Measurements from ENCODE around the gene C16orf78.

The C16orf78 gene

GRCh38 chr16:49431591-49432290, 58.1 kb downstream of the C16orf78 start:
- DNase-seq (ENCODE audit: low spot score): no peak

GRCh38 chr16:49434733-49435132, 61.1 kb downstream of the C16orf78 start:
- no peak for DNase-seq (ENCODE audit: low spot score)

- DNase-seq (ENCODE audit: low spot score): no peak
These were observed 62.6 kb downstream of the C16orf78 start for GRCh38 chr16:49436181-49436580.

GRCh38 chr16:49437344-49437743, 63.7 kb downstream of the C16orf78 start:
- no peak for DNase-seq (ENCODE audit: low spot score)

GRCh38 chr16:49439050-49439449, 65.4 kb downstream of the C16orf78 start:
- DNase-seq (ENCODE audit: low spot score): no peak

GRCh38 chr16:49439676-49440075, 66.1 kb downstream of the C16orf78 start:
- DNase-seq (ENCODE audit: low spot score): no peak

GRCh38 chr16:49440156-49441065, 66.8 kb downstream of the C16orf78 start:
- DNase-seq (ENCODE audit: low spot score): no peak

GRCh38 chr16:49441366-49441780, 67.8 kb downstream of the C16orf78 start:
- no peak for DNase-seq (ENCODE audit: low spot score)

GRCh38 chr16:49442805-49443204, 69.2 kb downstream of the C16orf78 start:
- no peak for DNase-seq (ENCODE audit: low spot score)

GRCh38 chr16:49443576-49443975, 70.0 kb downstream of the C16orf78 start:
- no peak for DNase-seq (ENCODE audit: low spot score)

GRCh38 chr16:49446805-49447204, 73.2 kb downstream of the C16orf78 start:
- no peak for DNase-seq (ENCODE audit: low spot score)

Data from hematopoietic multipotent progenitor cell treated with erythropoietin and hydrocortisone succinate and interleukin-3 and kit ligand, for 15 days (in vitro differentiated cells).